Neural crest cell (in vitro differentiated cells): ENCODE measurements around the gene NUPR1. TPM values are rescaled to one million over a fixed set of nuclear protein-coding genes. Genes with fewer than 3 reads are reported as not detected.

Source experiments
- DNase-seq: peaks from one replicate; pipeline ENCODE4 v3.0.0; 2021; ENCODE audit warnings: low read depth, mixed read lengths, low spot score
- H3K27ac Mint-ChIP-seq: one replicate; pipeline ENCODE4 v1.8.0; 2021; ENCODE audit warnings: mild to moderate bottlenecking, mixed read lengths; ENCODE audit not compliant: unreplicated experiment
- H3K27me3 Mint-ChIP-seq: 2 replicates; pipeline ENCODE4 v1.8.0; 2021; ENCODE audit warnings: low read depth, mild to moderate bottlenecking, mixed read lengths
- H3K36me3 Mint-ChIP-seq: 2 replicates; pipeline ENCODE4 v1.8.0; 2021; ENCODE audit warnings: low read depth, mild to moderate bottlenecking, mixed read lengths
- H3K4me1 Mint-ChIP-seq: 2 replicates; pipeline ENCODE4 v1.8.0; 2021; ENCODE audit warnings: mixed read lengths
- H3K4me3 Mint-ChIP-seq: one replicate; pipeline ENCODE4 v1.8.0; 2021; ENCODE audit warnings: mild to moderate bottlenecking, mixed read lengths
- H3K9me3 Mint-ChIP-seq: 2 replicates; pipeline ENCODE4 v1.8.0; 2021; ENCODE audit warnings: mixed read lengths
- total RNA-seq: library from RNA; stranded (reverse); gene quantifications from 2 replicates; pipeline ENCODE4 v1.2.1, GENCODE V29; 2021
- TF ChIP-seq, protein P1 (sequence below): fragments of 200-600 bp; sonication (generic); conservative IDR thresholded peaks from 2 replicates; pipeline ENCODE4 v1.5.0; 2021; ENCODE audit warnings: antibody characterized with exemption, mild to moderate bottlenecking

The NUPR1 gene
- total RNA-seq, 1 donor from 2014 or later, result not detected

DNA sequence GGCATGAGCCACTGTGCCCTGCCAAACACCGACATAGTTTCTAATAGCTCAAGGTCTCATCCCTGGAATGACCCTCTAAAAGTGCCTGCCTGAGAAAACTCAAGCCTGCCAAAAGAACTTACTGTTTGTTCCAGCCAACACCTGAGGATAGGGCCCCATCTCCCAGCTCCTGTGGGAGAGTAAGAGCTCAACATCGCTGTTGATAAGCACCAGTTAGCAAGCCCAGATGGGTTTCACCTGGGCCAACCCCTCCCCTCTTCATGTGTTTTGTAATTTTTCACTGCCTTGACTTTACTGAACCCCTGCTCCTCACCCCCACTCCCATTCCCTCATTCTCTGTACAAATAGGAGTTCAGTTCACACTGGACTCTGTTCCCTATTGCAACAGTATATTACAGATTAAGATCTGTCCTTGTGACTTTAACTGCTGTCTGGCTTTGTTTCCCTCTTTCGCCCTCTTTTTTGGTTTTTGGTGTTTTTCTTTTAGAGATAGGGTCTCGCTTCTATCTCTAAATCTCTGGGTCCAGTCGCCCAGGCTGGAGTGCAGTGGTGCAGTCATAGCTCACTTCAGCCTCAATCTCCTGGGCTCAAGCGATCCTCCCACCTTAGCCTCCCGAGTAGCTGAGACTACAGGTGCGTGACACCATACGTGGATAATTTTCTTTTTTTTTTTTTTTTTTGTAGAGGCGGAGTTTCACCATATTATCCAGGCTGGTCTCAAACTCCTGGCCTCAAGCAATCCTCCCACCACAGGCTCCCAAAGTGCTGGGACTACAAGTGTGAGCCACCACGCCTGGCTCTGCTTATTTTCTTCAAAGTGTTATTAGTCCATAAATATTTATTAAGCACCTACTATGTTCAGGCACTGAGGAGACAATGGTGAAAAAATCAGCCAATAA is 12.3 kb downstream of the NUPR1 start:
- Mint-ChIP-seq H3K27me3 (no peaks in the 10 kb centered on the region), H3K27ac (no peak overlapping the region), H3K36me3 (no peaks in the 10 kb centered on the region), H3K9me3 (no peaks in the 10 kb centered on the region), H3K4me3 (no peak overlapping the region), H3K4me1 (no peaks in the 10 kb centered on the region)
- DNase-seq, result no peak
- TF ChIP-seq, protein P1, sequence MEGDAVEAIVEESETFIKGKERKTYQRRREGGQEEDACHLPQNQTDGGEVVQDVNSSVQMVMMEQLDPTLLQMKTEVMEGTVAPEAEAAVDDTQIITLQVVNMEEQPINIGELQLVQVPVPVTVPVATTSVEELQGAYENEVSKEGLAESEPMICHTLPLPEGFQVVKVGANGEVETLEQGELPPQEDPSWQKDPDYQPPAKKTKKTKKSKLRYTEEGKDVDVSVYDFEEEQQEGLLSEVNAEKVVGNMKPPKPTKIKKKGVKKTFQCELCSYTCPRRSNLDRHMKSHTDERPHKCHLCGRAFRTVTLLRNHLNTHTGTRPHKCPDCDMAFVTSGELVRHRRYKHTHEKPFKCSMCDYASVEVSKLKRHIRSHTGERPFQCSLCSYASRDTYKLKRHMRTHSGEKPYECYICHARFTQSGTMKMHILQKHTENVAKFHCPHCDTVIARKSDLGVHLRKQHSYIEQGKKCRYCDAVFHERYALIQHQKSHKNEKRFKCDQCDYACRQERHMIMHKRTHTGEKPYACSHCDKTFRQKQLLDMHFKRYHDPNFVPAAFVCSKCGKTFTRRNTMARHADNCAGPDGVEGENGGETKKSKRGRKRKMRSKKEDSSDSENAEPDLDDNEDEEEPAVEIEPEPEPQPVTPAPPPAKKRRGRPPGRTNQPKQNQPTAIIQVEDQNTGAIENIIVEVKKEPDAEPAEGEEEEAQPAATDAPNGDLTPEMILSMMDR, result no peak

DNA sequence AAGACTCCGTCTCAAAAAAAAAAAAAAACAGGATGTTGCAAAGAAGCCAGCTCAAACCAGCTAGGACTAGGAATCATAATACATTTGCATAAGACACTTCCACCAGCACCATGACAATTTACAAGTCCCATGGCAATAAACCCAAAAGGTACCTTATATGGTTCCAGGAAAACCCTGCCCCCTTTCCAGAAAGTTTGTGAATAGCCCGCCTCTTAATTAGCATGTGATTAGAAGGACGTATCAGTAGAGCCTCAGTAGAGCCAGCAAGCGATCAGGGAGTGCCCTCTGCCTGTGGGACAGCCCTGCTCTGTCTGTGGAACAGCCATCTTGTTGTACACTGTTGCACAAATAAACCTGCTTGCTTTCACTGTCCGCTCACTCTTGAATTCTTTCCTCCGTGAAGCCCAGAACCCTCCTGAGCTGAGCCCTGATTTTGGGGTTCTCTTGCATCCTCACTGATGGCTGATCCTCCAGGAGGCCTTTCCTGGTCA is 14.0 kb downstream of the NUPR1 start:
- DNase-seq, result no peak
- TF ChIP-seq, protein P1, result no peak
- Mint-ChIP-seq H3K36me3 (no peaks in the 10 kb centered on the region), H3K27ac (no peak overlapping the region), H3K4me3 (no peak overlapping the region), H3K4me1 (no peaks in the 10 kb centered on the region), H3K27me3 (no peaks in the 10 kb centered on the region), H3K9me3 (no peaks in the 10 kb centered on the region)

DNA sequence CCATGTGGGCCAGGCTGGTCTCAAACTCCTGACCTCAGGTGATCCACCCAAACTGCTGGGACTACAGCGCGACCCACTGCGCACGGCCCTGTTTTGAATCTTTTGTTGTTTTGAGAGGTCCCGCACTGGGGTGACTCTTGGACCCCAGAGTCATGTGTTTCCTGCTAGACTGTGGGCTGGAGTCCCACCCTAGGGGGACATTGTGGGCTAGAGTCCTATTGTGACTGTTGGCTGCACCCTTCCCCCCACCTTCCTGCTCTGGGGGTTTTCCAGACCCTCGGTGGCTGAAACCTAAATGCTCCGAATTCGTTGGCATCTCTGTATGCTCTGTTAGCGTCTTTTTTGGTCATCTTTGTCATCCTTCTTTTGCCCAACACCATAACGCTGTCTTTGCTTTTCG is 16.0 kb downstream of the NUPR1 start:
- DNase-seq, result no peak
- H3K27me3 Mint-ChIP-seq, result no peaks in the 10 kb centered on the region
- H3K9me3 Mint-ChIP-seq, result no peaks in the 10 kb centered on the region
- TF ChIP-seq, protein P1, result no peak
- no peaks in the 10 kb centered on the region for H3K4me1 Mint-ChIP-seq
- H3K4me3 Mint-ChIP-seq, result no peak overlapping the region
- no peaks in the 10 kb centered on the region for H3K36me3 Mint-ChIP-seq
- no peak overlapping the region for H3K27ac Mint-ChIP-seq

DNA sequence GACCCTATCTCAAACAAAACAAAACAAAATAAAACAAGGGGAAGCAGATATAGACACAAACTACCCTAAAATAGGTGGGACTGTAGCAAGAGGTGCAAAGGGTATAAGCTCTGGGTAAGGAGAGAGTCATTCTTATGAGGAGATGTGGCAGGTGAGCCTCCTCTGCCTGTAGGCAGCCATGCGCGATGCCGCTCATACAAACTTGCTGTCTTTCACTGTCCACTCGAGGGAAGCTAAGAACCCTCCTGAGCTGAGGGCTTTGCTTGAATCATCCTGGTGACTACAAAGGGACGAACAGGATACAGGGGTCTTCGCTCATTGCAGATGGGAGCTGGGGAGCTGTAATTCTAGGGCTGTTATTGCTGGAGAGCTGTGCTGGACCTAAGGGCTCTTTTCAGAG is 17.3 kb downstream of the NUPR1 start:
- no peaks in the 10 kb centered on the region for H3K27me3 Mint-ChIP-seq
- H3K36me3 Mint-ChIP-seq, result no peaks in the 10 kb centered on the region
- H3K4me3 Mint-ChIP-seq, result no peak overlapping the region
- no peaks in the 10 kb centered on the region for H3K9me3 Mint-ChIP-seq
- H3K27ac Mint-ChIP-seq, result no peak overlapping the region
- no peak for DNase-seq
- H3K4me1 Mint-ChIP-seq, result no peaks in the 10 kb centered on the region
- TF ChIP-seq, protein P1, result no peak

DNA sequence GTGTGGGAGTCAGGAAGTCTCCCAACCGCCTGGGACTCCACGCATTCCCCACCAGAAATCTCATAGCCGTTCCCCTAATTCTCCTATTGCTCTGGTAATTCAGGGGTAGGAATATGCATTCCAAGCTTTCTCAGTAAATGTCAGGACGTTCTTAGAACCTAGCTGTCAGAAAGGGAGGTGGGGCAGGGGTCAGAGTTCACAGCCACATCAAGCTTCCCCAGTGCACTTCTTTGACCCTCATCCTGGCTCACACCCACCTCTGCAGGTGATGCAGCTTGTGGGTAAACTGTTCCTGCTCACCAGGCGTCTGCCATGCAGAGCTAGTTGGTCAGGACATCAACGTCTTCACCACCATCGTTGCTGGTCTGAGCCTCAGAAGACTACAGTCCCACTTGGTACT is 18.1 kb downstream of the NUPR1 start:
- H3K4me3 Mint-ChIP-seq, result no peak overlapping the region
- H3K4me1 Mint-ChIP-seq, result no peaks in the 10 kb centered on the region
- H3K36me3 Mint-ChIP-seq, result no peaks in the 10 kb centered on the region
- no peak overlapping the region for H3K27ac Mint-ChIP-seq
- TF ChIP-seq, protein P1, result no peak
- no peak for DNase-seq
- H3K27me3 Mint-ChIP-seq, result no peaks in the 10 kb centered on the region
- no peaks in the 10 kb centered on the region for H3K9me3 Mint-ChIP-seq
